Activated CD4-positive, alpha-beta T cell treated with anti-CD3 and anti-CD28 coated beads, Interleukin-10, Interleukin-2, amounts not matched to agents 100 ng/mL and 50 ng/mL, durations not matched to agents 16 hours and 8 hours (primary cell): ENCODE results near the gene SLC27A6.
"Not testable (repeated sequence)": the region's sequence is repeated elsewhere in the genome, so short reads cannot be mapped to it uniquely, and the experiment has no call there.

Experiments used
- DNase-seq: peaks from one replicate; pipeline ENCODE4 v3.0.0-alpha.2; 2020

The SLC27A6 gene

GRCh38 chr5:129001841-129002526 lies 36.7 kb downstream of the SLC27A6 start:
- no peak for DNase-seq

GRCh38 chr5:129002527-129002842 lies 37.2 kb downstream of the SLC27A6 start:
- DNase-seq: no peak

DNA sequence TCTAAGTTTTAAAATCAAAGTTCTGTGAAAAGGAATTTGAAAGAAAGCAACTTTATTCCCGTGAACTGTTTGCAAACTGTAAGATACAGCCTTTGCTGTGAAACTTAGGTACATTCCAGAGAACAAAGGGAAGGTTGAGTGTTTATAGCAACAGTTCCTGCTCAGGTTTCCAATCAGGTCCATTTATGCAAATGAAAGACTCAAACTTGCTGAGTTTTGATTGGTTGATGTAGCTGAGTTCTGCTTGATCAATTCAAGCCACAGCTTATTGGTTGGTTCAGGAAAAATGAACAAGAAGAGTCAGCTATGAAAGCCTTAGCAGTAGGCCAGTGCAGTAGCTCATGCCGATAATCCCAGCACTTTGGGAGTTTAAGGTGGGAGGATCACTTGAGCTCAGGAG lies 37.9 kb downstream of the SLC27A6 start:
- DNase-seq: no peak

DNA sequence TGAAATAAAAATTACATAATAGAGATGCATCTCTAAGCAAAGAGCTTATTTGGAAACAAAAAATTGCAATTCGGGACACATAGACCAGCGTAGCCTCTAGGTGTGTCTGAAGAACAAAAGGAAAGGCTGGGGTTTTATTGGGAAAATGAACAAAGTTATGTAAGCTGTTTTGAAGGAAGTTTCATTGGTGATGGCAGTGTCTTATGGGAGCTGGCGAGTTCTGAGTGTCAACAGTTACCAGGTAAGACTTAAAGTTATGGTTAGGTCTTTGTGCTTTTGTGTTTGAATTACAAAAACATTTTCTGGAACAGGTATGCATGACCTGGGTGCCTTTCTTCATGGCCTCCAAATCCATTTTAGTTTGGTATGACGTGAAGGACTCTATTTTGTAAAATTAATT lies 48.9 kb downstream of the SLC27A6 start:
- no peak for DNase-seq

GRCh38 chr5:129018837-129019236 lies 53.5 kb downstream of the SLC27A6 start:
- DNase-seq: no peak

DNA sequence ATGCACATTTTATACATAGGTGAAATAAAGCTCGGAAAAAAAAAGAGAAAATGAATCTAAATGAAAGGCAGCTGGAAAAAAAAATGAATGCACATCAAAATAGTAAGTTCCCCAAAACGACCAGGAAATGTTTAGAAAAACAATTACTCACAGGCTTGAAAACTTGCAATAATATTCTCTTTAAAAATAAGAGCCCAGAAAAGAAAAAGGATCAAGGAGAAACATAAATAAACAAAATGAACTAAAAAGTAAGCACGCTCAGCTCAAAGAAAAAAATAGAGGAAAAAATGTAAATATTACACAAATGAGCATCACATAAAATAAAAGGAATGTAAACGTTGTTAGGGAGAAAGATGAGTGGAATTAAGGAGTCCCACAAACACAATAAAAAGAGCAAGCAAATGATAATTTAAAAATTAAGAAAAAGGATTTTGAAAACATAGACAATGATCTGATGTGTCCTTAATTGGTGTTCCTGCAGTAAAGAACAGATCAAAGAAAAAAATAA lies 54.2 kb downstream of the SLC27A6 start:
- DNase-seq: no peak

- no peak for DNase-seq
Measured at GRCh38 chr5:129020683-129021082, 55.4 kb downstream of the SLC27A6 start.

DNA sequence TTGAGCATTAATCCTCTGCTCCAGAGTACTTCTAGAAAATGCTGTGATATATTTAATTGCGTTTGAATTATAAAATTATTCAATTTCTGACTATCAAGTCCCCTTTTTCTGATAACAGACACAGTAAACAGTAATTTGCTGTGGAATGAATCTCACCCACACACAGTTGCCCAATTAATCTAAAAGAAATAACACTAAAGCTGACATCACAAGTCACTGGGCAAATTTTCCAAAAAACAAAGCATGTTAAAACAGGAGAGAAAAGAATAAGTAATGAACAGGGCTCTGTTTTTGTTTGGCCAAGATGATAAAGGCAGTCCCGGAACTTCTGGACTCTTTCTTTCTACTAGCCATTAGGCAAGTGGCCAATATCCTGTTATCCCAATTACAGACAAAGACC lies 56.5 kb downstream of the SLC27A6 start:
- no peak for DNase-seq

DNA sequence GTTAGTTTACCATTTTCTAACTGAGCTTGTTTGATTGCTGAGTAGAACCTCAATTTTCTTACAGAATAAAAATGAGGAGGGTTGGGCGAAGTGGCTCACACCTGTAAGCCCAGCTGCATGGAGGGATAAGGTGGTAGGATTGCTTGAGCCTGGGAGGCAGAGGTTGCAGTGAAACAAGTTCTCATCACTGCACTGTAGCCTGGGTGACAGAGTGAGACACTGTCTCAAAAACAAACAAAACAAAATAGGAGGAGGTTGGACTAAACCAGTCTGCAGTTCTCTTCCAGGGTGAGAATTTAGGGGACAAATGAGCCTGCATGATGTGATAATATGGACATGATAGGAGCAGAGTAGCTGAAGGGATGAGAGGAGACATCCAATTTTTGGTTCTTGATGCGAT lies 57.3 kb downstream of the SLC27A6 start:
- DNase-seq: no peak

DNA sequence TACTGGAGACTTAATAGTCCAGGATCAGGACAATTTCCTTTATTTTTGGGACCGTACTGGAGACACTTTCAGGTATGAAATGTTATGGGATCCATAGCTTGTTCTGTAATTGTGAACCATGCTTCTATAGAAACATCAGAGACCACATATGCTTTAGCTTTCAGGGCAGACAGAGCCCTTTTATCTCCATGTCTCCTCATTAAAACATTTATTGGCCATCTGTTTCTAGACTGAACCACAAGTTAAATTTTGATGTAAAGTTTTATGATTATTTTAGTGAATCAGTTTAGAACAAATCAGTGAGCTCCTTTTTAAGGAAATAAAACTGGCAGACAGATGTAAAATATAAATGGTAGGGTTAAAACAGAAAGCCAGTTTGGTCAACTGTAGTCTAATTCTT lies 62.0 kb downstream of the SLC27A6 start:
- DNase-seq: no peak

GRCh38 chr5:129031886-129032683 lies 66.8 kb downstream of the SLC27A6 start:
- no peak for DNase-seq

- DNase-seq: not testable (repeated sequence)
Measured at GRCh38 chr5:129036257-129036656, 71.0 kb downstream of the SLC27A6 start.

DNA sequence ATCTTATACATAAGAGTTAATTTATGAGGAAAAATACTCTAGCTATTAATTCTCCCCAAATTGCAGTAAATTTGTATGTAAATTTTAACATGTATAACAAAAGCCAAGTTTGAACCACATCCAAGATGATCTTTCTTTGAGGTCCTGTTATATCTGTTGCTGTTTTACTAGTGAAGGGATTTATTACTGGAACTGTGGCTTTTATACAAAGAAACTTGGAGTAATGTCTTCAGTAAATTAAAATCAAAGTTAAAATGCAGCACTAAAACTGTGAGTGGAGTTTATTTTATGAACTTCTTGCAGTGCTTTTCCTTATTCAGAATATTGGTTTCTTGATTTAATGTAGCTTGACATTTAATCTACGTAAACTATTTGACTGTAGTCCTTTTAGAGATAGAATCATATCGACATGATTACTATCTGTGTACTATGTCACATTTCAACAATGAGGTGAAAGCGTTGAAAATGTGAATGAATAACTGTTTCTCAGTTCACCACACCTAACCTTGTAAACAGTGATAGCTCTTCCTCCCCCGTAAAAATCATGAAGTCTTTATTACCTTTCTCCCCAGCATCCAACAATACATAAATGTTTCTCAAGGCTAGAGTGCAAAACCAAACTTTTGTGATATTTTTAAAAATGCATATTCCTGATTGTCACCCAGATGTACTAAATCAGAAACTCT lies 76.1 kb downstream of the SLC27A6 start:
- DNase-seq: no peak

DNA sequence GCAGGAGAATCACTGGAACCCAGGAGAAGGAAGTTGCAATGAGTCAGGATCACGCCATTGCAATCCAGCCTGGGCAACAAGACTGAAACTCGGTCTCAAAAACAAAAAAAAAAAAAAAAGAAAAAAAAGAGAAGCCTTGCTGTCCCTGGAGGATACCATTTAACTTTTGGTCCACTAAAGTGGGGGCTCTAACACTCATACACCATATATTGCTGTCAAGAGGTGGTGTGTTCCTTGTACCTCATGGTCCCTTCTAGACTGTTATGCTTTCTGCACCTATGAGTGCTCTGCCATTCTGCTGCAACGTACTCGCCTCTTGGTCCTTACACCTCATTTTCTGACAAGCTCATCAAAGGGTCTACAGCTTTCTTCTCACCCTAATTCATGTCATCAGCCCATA lies 77.0 kb downstream of the SLC27A6 start:
- DNase-seq: no peak

- DNase-seq: no peak
Measured at GRCh38 chr5:129043894-129044293, 78.6 kb downstream of the SLC27A6 start.

DNA sequence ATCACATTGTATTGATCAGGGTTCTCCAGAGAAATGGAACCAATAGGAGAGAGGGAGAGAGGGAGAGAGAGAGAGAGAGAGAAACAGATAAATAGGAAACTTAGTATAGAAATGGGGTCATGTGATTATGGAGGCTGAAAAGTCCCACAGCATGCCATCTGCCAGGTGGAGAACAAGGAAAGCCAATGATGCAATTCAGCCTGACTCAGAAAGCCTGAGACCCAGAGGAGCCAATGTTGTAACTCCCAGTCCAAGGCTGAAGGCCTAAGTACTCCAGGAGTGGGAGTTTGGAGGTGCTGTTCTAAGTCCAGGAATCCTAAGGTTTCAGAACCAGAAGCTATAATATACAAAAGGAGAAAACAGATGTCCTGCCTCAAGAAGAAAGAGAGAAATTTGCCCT lies 80.9 kb downstream of the SLC27A6 start:
- no peak for DNase-seq

DNA sequence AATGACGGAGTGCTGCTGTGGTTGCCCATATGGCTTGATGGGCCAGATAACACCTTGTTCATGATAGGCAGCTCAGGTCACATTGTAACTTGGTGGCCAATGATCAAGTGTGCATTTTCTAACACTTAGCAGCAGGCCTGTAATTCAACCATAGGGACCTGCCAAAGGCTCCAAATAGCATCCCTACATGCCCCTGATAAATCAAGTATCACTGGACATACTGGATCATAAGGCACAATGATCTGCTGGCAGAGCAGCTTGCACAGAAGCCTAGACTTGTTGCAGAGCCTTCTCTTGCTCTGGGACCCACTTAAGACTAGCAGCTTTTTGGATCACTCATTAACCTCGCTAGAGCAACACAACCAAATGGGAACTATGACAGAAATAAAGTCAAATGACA lies 83.2 kb downstream of the SLC27A6 start:
- no peak for DNase-seq

GRCh38 chr5:129049126-129049799 lies 84.0 kb downstream of the SLC27A6 start:
- no peak for DNase-seq

GRCh38 chr5:129051283-129051682 lies 86.0 kb downstream of the SLC27A6 start:
- no peak for DNase-seq

- DNase-seq: no peak
Measured at GRCh38 chr5:129053438-129053837, 88.2 kb downstream of the SLC27A6 start.

- DNase-seq: no peak
Measured at GRCh38 chr5:129057329-129057728, 92.0 kb downstream of the SLC27A6 start.

DNA sequence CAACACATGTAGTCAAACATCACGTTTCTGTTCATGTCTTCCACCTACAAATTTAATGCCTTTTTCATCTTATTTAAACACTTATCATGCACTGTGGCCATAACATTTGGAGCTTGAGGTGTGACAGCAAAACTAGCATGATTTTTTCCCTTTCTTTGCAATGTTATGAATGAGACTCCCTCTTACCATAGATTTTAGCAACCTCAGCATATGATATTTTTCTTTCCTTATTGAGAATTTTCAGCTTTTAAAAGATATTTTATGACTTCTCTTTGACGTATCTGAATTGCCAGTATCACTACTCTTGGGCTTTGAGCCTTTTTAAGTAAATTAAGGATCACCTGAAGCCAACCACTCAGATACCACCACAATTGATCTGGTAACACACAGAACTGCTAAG lies 96.6 kb downstream of the SLC27A6 start:
- no peak for DNase-seq

DNA sequence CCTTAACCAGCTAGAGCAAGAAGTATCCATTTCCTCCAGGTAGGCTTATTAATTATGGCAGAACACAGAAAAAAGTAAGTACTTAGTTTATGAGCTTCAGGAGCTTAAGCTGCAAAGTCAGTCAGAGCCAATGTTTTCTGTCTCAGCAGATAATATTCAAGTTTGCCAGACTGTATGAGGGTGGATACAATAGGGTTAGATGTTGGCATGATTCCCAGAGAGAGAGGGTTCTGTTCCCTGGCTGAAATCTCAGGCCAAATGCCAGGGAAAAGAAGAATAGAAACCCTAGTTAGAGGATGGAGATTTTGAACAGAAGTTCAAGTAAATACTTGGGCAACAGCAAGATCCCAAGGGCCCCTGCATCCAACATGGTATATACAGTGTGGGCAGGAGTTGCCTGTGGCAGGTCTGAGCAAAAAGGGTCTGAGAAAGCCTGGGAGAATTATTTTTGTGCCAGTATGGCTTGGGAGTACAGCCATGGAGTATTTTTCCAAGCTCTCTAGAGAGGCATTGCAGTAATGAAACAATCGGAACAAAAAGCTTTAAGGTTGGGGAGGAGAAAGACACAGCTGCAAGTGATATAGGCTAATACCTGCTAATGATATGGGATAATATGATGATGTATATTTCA lies 98.3 kb downstream of the SLC27A6 start:
- no peak for DNase-seq
